Measurements from ENCODE around the gene SLTM.
"Not testable (repeated sequence)": the region's sequence is repeated elsewhere in the genome, so short reads cannot be mapped to it uniquely, and the experiment has no call there.

DNA sequence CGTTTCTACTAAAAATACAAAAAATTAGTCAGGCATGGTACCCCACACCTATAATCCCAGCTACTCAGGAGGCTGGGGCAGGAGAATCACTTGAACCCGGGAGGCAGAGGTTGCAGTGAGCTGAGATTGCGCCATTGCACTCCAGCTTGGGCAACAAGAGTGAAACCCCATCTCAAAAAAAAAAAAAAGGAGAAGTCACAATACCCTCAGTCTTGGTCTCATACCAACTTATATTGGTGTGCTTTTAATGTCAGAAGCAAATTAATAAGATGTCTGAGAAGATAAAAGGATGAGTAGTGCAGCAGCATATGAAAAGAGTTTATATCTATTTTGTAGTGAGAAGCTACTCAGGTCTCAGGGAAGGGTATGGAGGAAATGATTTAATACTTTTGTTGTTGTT, 49.6 kb downstream of the SLTM start:
- TF ChIP-seq POLR2A (IDR thresholded peaks at IDR 0.05; ENCODE audit: low read depth, low read length); POLR2AphosphoS5 (IDR thresholded peaks at IDR 0.05; ENCODE audit: low read depth, low read length); PAX5 (IDR thresholded peaks at IDR 0.05; ENCODE audit: insufficient read depth, low read length, severe bottlenecking); TAF1 (IDR thresholded peaks at IDR 0.05; ENCODE audit: low read depth, low read length); SPI1 (IDR thresholded peaks at IDR 0.05; ENCODE audit: low read depth, low read length): not testable (repeated sequence)

Data from GM12891 (cell line).